Measurements from ENCODE around the gene EEF2K. TPM values are rescaled to one million over a fixed set of nuclear protein-coding genes. Genes with fewer than 3 reads are reported as not detected.

Gene EEF2K
- total RNA-seq, 5 donors from 2014 or later (not counting 1 experiment from before 2014, with no cell fraction given), result 15.5 to 21.5 (median 21.0) TPM

DNA sequence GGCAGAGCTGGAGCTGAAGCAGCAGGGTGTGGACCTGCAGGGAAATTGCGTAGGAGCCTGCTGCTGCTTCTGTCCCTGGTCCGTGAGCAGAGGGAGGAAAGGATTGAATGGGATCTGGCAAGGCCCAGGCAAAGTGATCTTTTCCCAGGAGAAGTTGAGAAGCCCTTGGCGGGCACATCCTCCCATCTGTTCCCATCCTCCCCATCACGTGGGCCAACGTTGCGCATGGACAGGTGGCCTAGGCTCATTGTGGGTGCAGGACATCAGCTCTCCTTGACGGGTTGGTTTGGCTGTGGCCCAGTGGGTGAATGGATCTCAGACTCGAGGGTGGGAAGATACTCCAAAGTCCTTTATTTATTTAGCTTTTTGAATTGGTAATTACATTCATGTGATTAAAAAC, 61.7 kb downstream of the EEF2K start:
- Histone ChIP-seq H3K9me3 (no peaks in the 10 kb centered on the region), H3K36me3 (ENCODE audit: control insufficient read depth in 2 of 2, extremely low read depth in 1 of 2, insufficient read depth in 1 of 2, low read length in 1 of 2) (peaks cover 3 to 27% of the 10 kb centered on the region in 2 donors), H3K27ac (ENCODE audit: low read length) (no peak overlapping the region), H3K4me1 (ENCODE audit: control insufficient read depth in 1 of 2, extremely low read depth in 1 of 2, insufficient read depth in 2 of 2, low read length in 2 of 2) (peaks cover 9 to 16% of the 10 kb centered on the region in 2 experiments), H3K27me3 (replicated peaks in 1 of 2; ENCODE audit: control insufficient read depth in 2 of 2, extremely low read depth in 1 of 2, insufficient read depth in 2 of 2, low read length in 1 of 2) (no peaks in the 10 kb centered on the region), H3K4me3 (ENCODE audit: control insufficient read depth in 1 of 2, extremely low read depth in 1 of 2, low read length in 1 of 2) (no peak overlapping the region)
- no peaks in the 10 kb centered on the region for H3K27me3 Mint-ChIP-seq
- WGBS (ENCODE audit: insufficient coverage), result 100% methylated on average over 3 of the region's 8 CpGs
- H3K4me3 Mint-ChIP-seq, result no peak overlapping the region
- no peak overlapping the region for H3K27ac Mint-ChIP-seq
- peaks cover 11 to 23% (median 19%) of the 10 kb centered on the region in 3 donors for H3K4me1 Mint-ChIP-seq
- ChIA-PET CTCF (no interaction called here), POLR2A (no interaction called here)
- H3K9me3 Mint-ChIP-seq, result no peaks in the 10 kb centered on the region
- H3K36me3 Mint-ChIP-seq, result peaks cover 35% of the 10 kb centered on the region
- no peak for ATAC-seq (replicated peaks in 1 of 4)
- no peak for DNase-seq

DNA sequence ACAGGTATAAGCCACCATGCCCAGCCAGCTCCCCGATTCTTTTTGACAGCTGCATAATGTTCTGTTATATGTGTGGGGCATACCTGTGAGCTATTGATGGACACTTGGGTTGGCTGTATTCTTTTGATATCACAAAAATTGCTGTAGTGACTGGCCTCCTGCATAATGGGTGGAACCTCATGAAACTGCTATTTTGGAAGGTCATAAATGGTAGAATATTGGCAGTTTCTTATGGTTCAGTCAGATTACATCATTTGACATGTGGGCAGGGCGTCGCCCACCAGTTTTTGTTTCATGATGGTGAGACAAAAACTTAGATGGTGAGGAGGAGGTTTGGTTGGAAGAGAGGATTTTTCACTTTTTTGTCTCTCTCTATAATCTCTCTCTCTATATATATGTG, 64.4 kb downstream of the EEF2K start:
- CTCF ChIA-PET, result no interaction called here
- no peaks in the 10 kb centered on the region for H3K27me3 ChIP-seq (replicated peaks in 1 of 2; ENCODE audit: control insufficient read depth in 2 of 2, extremely low read depth in 1 of 2, insufficient read depth in 2 of 2, low read length in 1 of 2)
- POLR2A ChIA-PET, result interaction anchor here in 1 of 2 donors (0.6 kb wide), 1 partner anchor 259 kb away, joined by 4 read pairs; no protein-coding TSS in a partner anchor
- WGBS (ENCODE audit: insufficient coverage), result no CpG with 5 or more reads among the region's 3 CpGs
- H3K4me1 ChIP-seq (ENCODE audit: control insufficient read depth in 1 of 2, extremely low read depth in 1 of 2, insufficient read depth in 2 of 2, low read length in 2 of 2), result peaks cover 0 to under 1% of the 10 kb centered on the region in 2 experiments
- Mint-ChIP-seq H3K4me3 (no peak overlapping the region), H3K27me3 (no peaks in the 10 kb centered on the region), H3K36me3 (peaks cover 34% of the 10 kb centered on the region), H3K27ac (no peak overlapping the region), H3K9me3 (no peaks in the 10 kb centered on the region), H3K4me1 (peaks cover 0 to under 1% (median 0%) of the 10 kb centered on the region in 3 donors)
- ATAC-seq (replicated peaks in 1 of 4) (no peak), DNase-seq (no peak)
- no peak overlapping the region for H3K27ac ChIP-seq (ENCODE audit: low read length)
- peaks cover 0 to 36% of the 10 kb centered on the region in 2 donors for H3K36me3 ChIP-seq (ENCODE audit: control insufficient read depth in 2 of 2, extremely low read depth in 1 of 2, insufficient read depth in 1 of 2, low read length in 1 of 2)
- H3K4me3 ChIP-seq (ENCODE audit: control insufficient read depth in 1 of 2, extremely low read depth in 1 of 2, low read length in 1 of 2), result no peak overlapping the region
- no peaks in the 10 kb centered on the region for H3K9me3 ChIP-seq

DNA sequence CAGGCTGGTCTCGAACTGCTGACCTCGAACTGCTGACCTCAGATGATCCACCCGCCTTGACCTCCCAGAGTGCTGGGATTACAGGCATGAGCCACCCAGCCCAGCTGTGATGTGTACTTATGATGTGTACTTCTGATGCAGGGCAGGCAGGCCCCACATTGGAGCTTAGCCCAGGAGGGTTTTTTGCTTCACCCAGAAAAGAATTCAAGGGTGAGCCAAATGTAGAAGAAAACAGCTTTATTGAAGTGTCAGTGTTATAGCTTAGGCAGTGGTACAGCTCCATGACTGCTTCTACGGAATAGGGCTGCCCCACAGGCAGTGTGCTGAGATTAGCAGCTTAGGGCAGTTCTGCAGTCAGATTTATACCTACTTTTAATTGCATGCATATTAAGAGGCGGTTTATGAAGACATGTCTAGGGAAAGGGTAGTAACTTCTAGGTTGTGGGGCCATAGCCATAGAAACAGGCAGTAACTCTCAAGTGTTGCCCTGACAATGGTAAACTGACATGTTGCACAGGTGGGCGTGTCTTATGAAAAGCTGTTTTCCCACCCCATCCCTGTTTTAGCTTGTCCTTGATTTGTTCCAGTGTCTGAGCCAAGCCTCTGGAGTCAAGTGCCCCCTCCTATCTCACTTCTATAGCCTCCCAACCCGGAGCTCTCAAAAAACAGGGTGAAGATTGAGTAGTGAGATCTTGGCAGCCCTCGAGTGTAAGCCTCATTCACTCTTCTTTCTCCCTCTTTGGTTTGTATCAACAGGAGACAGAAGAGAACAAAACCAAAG, 67.0 kb downstream of the EEF2K start:
- peaks cover 0 to 25% of the 10 kb centered on the region in 2 donors for H3K36me3 ChIP-seq (ENCODE audit: control insufficient read depth in 2 of 2, extremely low read depth in 1 of 2, insufficient read depth in 1 of 2, low read length in 1 of 2)
- H3K4me3 ChIP-seq (ENCODE audit: control insufficient read depth in 1 of 2, extremely low read depth in 1 of 2, low read length in 1 of 2), result no peak overlapping the region
- Mint-ChIP-seq H3K4me3 (no peak overlapping the region), H3K9me3 (no peaks in the 10 kb centered on the region), H3K36me3 (peaks cover 29% of the 10 kb centered on the region), H3K27me3 (no peaks in the 10 kb centered on the region), H3K4me1 (no peaks in the 10 kb centered on the region), H3K27ac (no peak overlapping the region)
- no peaks in the 10 kb centered on the region for H3K9me3 ChIP-seq
- 100% methylated on average over 4 of the region's 8 CpGs for WGBS (ENCODE audit: insufficient coverage)
- H3K4me1 ChIP-seq (ENCODE audit: control insufficient read depth in 1 of 2, extremely low read depth in 1 of 2, insufficient read depth in 2 of 2, low read length in 2 of 2), result no peaks in the 10 kb centered on the region
- no peak for ATAC-seq (replicated peaks in 1 of 4)
- no peaks in the 10 kb centered on the region for H3K27me3 ChIP-seq (replicated peaks in 1 of 2; ENCODE audit: control insufficient read depth in 2 of 2, extremely low read depth in 1 of 2, insufficient read depth in 2 of 2, low read length in 1 of 2)
- no peak for DNase-seq
- no peak overlapping the region for H3K27ac ChIP-seq (ENCODE audit: low read length)
- ChIA-PET CTCF (interaction anchor here in 1 of 2 donors (0.5 kb wide), 1 partner anchor 1158 kb away, joined by 5 read pairs; no protein-coding TSS in a partner anchor), POLR2A (no interaction called here)

GRCh38 chr16:22274916-22275315, 68.8 kb downstream of the EEF2K start:
- WGBS (ENCODE audit: insufficient coverage), result no CpG with 5 or more reads among the region's 1 CpG

GRCh38 chr16:22278441-22279230, 72.6 kb downstream of the EEF2K start:
- POLR2A ChIA-PET, result interaction anchor here (0.6 to 0.7 kb wide), 2 partner anchors 19 to 339 kb away, joined by 3 read pairs; partner anchors contain the start of gene POLR3E (in 1 of the 2)
- peaks cover 31% of the 10 kb centered on the region for H3K36me3 Mint-ChIP-seq

More at GRCh38 chr16:22274916-22275315, 68.8 kb downstream of the EEF2K start:
- Mint-ChIP-seq H3K4me1 (no peaks in the 10 kb centered on the region), H3K27me3 (no peaks in the 10 kb centered on the region), H3K36me3 (peaks cover 30% of the 10 kb centered on the region), H3K9me3 (no peaks in the 10 kb centered on the region), H3K4me3 (no peak overlapping the region), H3K27ac (no peak overlapping the region)
- ChIA-PET CTCF (interaction anchor here in 1 of 2 donors (0.6 kb wide), 1 partner anchor 14 kb away, joined by 4 read pairs; no protein-coding TSS in a partner anchor), POLR2A (no interaction called here)
- Histone ChIP-seq H3K27ac (ENCODE audit: low read length) (no peak overlapping the region), H3K9me3 (no peaks in the 10 kb centered on the region), H3K4me1 (ENCODE audit: control insufficient read depth in 1 of 2, extremely low read depth in 1 of 2, insufficient read depth in 2 of 2, low read length in 2 of 2) (no peaks in the 10 kb centered on the region), H3K27me3 (replicated peaks in 1 of 2; ENCODE audit: control insufficient read depth in 2 of 2, extremely low read depth in 1 of 2, insufficient read depth in 2 of 2, low read length in 1 of 2) (no peaks in the 10 kb centered on the region), H3K4me3 (ENCODE audit: control insufficient read depth in 1 of 2, extremely low read depth in 1 of 2, low read length in 1 of 2) (no peak overlapping the region), H3K36me3 (ENCODE audit: control insufficient read depth in 2 of 2, extremely low read depth in 1 of 2, insufficient read depth in 1 of 2, low read length in 1 of 2) (peaks cover 0 to 28% of the 10 kb centered on the region in 2 donors)
- no peak for DNase-seq
- no peak for ATAC-seq (replicated peaks in 1 of 4)

GRCh38 chr16:22282254-22282892, 76.3 kb downstream of the EEF2K start:
- 100% methylated on average over 3 of the region's 5 CpGs for WGBS (ENCODE audit: insufficient coverage)
- Mint-ChIP-seq H3K27ac (no peak overlapping the region), H3K9me3 (no peaks in the 10 kb centered on the region), H3K4me3 (no peak overlapping the region), H3K27me3 (no peaks in the 10 kb centered on the region), H3K36me3 (peaks cover 40% of the 10 kb centered on the region), H3K4me1 (no peaks in the 10 kb centered on the region)
- ATAC-seq (replicated peaks in 1 of 4) (no peak), DNase-seq (no peak)
- Histone ChIP-seq H3K4me1 (ENCODE audit: control insufficient read depth in 1 of 2, extremely low read depth in 1 of 2, insufficient read depth in 2 of 2, low read length in 2 of 2) (no peaks in the 10 kb centered on the region), H3K4me3 (ENCODE audit: control insufficient read depth in 1 of 2, extremely low read depth in 1 of 2, low read length in 1 of 2) (no peak overlapping the region), H3K9me3 (no peaks in the 10 kb centered on the region), H3K27me3 (replicated peaks in 1 of 2; ENCODE audit: control insufficient read depth in 2 of 2, extremely low read depth in 1 of 2, insufficient read depth in 2 of 2, low read length in 1 of 2) (no peaks in the 10 kb centered on the region), H3K36me3 (ENCODE audit: control insufficient read depth in 2 of 2, extremely low read depth in 1 of 2, insufficient read depth in 1 of 2, low read length in 1 of 2) (peaks cover 5 to 39% of the 10 kb centered on the region in 2 donors), H3K27ac (ENCODE audit: low read length) (no peak overlapping the region)
- ChIA-PET POLR2A (no interaction called here), CTCF (no interaction called here)

More at GRCh38 chr16:22278441-22279230, 72.6 kb downstream of the EEF2K start:
- Histone ChIP-seq H3K4me1 (ENCODE audit: control insufficient read depth in 1 of 2, extremely low read depth in 1 of 2, insufficient read depth in 2 of 2, low read length in 2 of 2) (no peaks in the 10 kb centered on the region), H3K27me3 (replicated peaks in 1 of 2; ENCODE audit: control insufficient read depth in 2 of 2, extremely low read depth in 1 of 2, insufficient read depth in 2 of 2, low read length in 1 of 2) (no peaks in the 10 kb centered on the region), H3K27ac (ENCODE audit: low read length) (no peak overlapping the region), H3K4me3 (ENCODE audit: control insufficient read depth in 1 of 2, extremely low read depth in 1 of 2, low read length in 1 of 2) (no peak overlapping the region), H3K9me3 (no peaks in the 10 kb centered on the region), H3K36me3 (ENCODE audit: control insufficient read depth in 2 of 2, extremely low read depth in 1 of 2, insufficient read depth in 1 of 2, low read length in 1 of 2) (peaks cover 0 to 32% of the 10 kb centered on the region in 2 donors)
- Mint-ChIP-seq H3K27ac (no peak overlapping the region), H3K27me3 (no peaks in the 10 kb centered on the region), H3K4me3 (no peak overlapping the region), H3K9me3 (no peaks in the 10 kb centered on the region), H3K4me1 (no peaks in the 10 kb centered on the region)
- WGBS (ENCODE audit: insufficient coverage), result 95% methylated on average over 9 of the region's 16 CpGs
- no peak for ATAC-seq (replicated peaks in 1 of 4)
- CTCF ChIA-PET, result interaction anchor here (0.6 to 0.9 kb wide), 2 partner anchors 18 to 36 kb away, joined by 3 to 4 read pairs; no protein-coding TSS in a partner anchor
- no peak for DNase-seq
